Regular cardiac myocyte (primary cell): ENCODE results near the gene BIN2. TPM values are rescaled to one million over a fixed set of nuclear protein-coding genes. Genes with fewer than 3 reads are reported as not detected.

Source experiments
- total RNA-seq: library from RNA; depleted of rRNA; stranded (reverse); fragments of >200 nt; gene quantifications from 2 replicates; pipeline ENCODE4 v1.2.3, GENCODE V29; 2014

BIN2 gene
- total RNA-seq = not detected in 2 replicates

DNA sequence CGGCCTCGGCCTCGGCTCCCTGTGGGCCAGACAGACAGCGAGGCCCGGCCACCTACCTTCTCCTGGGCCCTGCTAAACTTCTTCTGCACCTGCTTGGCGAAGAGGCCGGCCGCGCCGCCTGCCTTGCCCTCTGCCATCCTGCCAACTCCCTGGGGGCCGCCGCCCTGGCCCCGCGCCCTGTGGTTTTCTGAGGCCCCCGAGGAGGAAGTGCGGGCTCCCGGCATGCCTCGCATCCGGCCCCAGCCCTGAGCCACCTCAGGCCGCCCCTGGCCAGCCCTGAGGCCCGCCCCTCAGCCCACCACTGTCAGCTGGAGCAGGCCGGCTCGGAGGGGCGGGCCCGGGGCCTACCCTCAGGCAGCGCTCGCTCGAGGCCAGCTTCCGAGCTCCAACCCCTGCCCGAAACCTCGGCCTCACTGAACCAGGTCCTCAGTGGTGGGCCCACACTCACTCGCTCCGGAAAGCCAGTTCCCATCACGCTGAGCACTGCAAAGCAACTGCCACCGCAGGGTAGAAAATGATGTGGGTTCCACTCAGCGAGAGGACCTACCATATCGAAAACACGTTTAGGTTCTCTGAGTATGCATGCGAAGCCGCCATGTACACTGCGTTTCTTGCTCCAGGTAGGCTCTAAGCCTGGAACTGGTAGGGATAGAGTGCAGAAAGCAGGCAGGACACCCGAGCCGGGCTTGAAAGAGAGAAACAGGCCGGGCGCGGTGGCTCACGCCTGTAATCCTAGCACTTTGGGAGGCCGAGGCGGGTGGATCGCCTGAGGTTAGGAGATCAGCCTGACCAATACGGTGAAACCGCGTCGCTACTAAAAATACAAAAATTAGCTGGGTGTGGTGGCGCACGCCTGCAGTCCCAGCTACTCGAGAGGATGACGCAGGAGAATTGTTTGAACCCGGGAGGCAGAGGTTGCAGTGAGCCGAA is at the start of gene BIN2:
Gene BIN2, minus strand, starts transcription at position 209 of the 930 bp plus-strand sequence. Its CDS starts 72 bp downstream, at position 137.

DNA sequence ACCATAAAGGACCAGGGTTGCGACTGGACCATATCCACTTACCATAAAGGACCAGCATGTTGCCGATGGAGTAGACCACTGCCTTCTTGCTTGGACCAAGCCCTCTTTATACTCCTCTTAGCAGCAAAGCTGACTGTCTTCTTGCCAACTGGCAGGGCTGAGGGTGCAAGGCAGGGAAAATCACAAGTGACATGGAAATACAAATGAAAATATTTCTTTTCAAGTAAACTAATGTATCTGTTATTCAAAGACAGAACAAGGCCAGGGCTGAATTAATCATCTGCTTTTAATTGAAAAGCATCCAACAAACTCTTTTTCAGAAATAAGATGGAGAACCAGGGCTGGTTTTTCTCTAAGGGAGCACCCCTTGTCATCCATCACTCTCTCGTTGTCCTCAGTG is 22.6 kb upstream of the BIN2 start, which contains the start of gene CELA1:
Gene CELA1, minus strand, starts transcription at position 99 of the 400 bp plus-strand sequence. Its CDS starts 41 bp downstream, at position 58.

DNA sequence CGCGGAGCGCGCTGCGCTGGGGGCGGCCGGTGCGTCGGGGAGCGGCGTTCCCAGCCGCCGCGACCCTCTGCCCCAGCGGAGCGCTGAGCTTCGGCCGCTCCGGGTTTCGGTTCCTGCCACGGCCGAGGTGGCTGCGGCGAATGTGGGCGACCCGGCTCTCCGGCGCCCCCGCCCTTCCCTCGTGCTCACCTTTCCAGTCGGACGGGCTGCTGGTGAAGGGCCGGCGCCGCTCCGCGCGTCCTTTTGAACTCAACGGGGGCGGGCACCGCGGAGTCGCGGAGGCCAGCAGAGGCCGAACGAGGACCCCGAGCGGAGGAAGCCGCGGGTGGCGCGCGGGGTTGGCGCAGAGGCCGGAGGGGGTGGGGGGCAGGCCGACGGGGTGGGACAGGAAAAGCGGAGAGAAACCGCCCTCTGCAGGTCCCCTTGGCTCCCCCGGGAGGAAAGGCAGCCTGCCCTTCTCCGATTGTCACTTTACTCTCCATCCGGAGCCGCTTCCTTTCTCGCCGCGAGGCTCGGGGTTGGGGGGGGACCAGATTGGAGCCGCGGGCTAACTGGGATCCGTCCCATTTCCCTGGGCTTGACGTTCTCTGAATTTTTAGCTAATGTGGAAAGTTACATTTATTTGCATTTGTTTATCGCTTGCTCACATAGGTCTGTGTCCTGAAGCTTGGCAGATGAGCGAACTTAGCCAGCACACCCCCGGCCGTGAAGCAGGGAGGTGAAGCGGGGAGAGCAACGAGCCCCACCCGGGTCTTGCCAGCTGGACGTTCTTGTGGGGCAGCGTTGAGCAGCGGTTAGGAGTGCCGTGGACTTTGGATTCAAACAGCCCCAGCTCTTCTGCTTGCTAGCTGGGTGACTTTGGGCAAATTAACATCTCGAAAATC is 53.7 kb downstream of the BIN2 start, which contains the start of gene SMAGP:
Gene SMAGP, minus strand, starts transcription at position 349 of the 884 bp plus-strand sequence. CDS start 1,137 bp downstream, outside the sequence.

DNA sequence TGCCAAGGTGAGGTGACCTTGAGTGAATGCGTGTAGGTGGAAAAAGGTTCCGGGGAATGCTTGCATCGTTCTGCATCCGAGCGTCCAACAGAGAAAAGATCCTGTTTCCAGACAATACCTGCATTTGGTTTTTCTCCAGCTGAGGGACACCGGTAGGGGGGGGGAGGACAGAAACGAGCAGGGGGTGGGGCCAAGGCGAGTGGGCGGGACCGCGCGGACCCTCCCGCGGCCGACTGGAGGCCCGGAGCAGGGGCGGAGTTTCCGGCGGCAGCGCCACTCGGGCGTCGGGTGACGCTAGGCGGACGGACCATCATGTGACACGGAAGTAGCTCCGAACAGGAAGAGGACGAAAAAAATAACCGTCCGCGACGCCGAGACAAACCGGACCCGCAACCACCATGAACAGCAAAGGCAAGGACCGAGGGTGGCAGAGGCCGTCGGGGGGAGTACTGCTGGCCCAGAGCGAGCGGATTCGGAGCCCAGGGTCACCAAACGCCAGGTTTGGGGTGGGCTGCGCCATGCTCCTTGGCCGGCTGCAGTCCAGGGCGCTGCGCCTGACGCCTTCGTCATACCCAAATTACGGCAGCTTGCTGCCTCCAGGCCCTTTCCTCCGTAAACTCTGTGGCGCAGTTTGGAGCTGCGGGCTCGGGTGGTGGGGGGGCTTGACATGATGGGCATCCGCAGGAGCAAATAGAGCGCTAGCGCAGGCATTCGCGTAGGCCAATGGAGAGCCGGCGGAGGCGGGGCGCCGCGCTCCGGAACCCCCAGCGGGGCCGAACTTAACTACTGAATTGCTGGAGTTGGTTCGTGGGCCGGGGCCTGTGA is 85.3 kb downstream of the BIN2 start, which contains the start of gene DAZAP2:
Gene DAZAP2, plus strand, starts transcription at position 317 of the 825 bp plus-strand sequence. Its CDS starts 82 bp downstream, at position 399.

Other genes starting within 250 kb of the BIN2 start
- gene CSRNP2, start 240.6 kb downstream of the BIN2 start, total RNA-seq = 23.1 and 23.4 TPM in 2 replicates
- gene TFCP2, start 151.0 kb downstream of the BIN2 start, total RNA-seq = 9.9 and 14.6 TPM in 2 replicates
- gene POU6F1, start 106.1 kb downstream of the BIN2 start, total RNA-seq = 1.9 and 2.5 TPM in 2 replicates
- 61.2 and 61.7 TPM in 2 replicates for gene DAZAP2, start 85.3 kb downstream of the BIN2 start, total RNA-seq
- 5.4 and 10.0 TPM in 2 replicates for gene SMAGP, start 53.8 kb downstream of the BIN2 start, total RNA-seq
- gene CELA1, start 22.5 kb upstream of the BIN2 start, total RNA-seq = not detected in 2 replicates
- gene GALNT6, start 67.2 kb upstream of the BIN2 start, total RNA-seq = 2.7 and 3.4 TPM in 2 replicates
- 0.56 and 1.3 TPM in 2 replicates for gene SLC4A8, start 100.7 kb upstream of the BIN2 start, total RNA-seq